HepG2 (cell line): Measurements from ENCODE around the gene SOBP. TPM values are rescaled to one million over a fixed set of nuclear protein-coding genes. Genes with fewer than 3 reads are reported as not detected.

Experiments used
- ATF7-NPFF ChIP-seq: sonication (generic); formaldehyde crosslinking; IDR thresholded peaks from 2 replicates; pipeline ENCODE4 v1.8.1; 2023; ENCODE audit warnings: mild to moderate bottlenecking, low read depth, missing genetic modification reagents, moderate library complexity
- CBX2 ChIP-seq, 2 experiments: fragments of 200-600 bp in 1 of 2; sonication (generic); formaldehyde crosslinking in 1 of 2; IDR thresholded peaks; 2 replicates each; pipeline versions ENCODE4 v1.7.0 to v1.8.1; 2018 to 2022; ENCODE audit warnings: low read depth in 2 of 2, low read length in 1 of 2, mild to moderate bottlenecking in 1 of 2, missing genetic modification reagents in 1 of 2
- ETV5 ChIP-seq: IDR thresholded peaks from 2 replicates; pipeline ENCODE4 v1.6.1; 2018; ENCODE audit warnings: missing biosample characterization, missing genetic modification reagents, inconsistent platforms, borderline replicate concordance
- MEIS1 ChIP-seq: sonication (generic); formaldehyde crosslinking; IDR thresholded peaks from 2 replicates; pipeline ENCODE4 v1.9.0; 2021; ENCODE audit warnings: mild to moderate bottlenecking, missing genetic modification reagents, moderate library complexity, borderline replicate concordance
- NFATC3 ChIP-seq: sonication (generic); formaldehyde crosslinking; IDR thresholded peaks from 2 replicates; pipeline ENCODE4 v1.5.1; 2020; ENCODE audit warnings: mild to moderate bottlenecking, missing genetic modification reagents
- NR2F6 ChIP-seq, 2 experiments: IDR thresholded peaks; 2 replicates each; pipeline ENCODE4 v1.6.1; 2016; ENCODE audit warnings: antibody characterized with exemption in 1 of 2, mild to moderate bottlenecking in 1 of 2
- PAF1 ChIP-seq: IDR thresholded peaks from 2 replicates; pipeline ENCODE4 v1.6.1; 2016; ENCODE audit warnings: missing genetic modification reagents, missing compliant biosample characterization
- PITX1 ChIP-seq: sonication (generic); formaldehyde crosslinking; IDR thresholded peaks from 2 replicates; pipeline ENCODE4 v1.5.1; 2020; ENCODE audit warnings: mild to moderate bottlenecking, missing genetic modification reagents
- RBM22 ChIP-seq: fragments of 200-400 bp; formaldehyde crosslinking; optimal IDR thresholded peaks from 2 replicates; pipeline ENCODE3; 2017; ENCODE audit warnings: mild to moderate bottlenecking, low read length, moderate library complexity
- RFX3 ChIP-seq: IDR thresholded peaks from 2 replicates; pipeline ENCODE4 v1.6.1; 2016; ENCODE audit warnings: missing biosample characterization, missing genetic modification reagents
- SIN3A ChIP-seq: IDR thresholded peaks from 2 replicates; pipeline ENCODE4 v1.6.1; 2011; ENCODE audit warnings: low read depth, mild to moderate bottlenecking, control low read depth, low read length, borderline replicate concordance
- SRF ChIP-seq: IDR thresholded peaks from 2 replicates; pipeline ENCODE4 v1.6.1; 2011; ENCODE audit warnings: mild to moderate bottlenecking, low read depth, low read length, moderate library complexity
- ZNF331 ChIP-seq: sonication (generic); formaldehyde crosslinking; IDR thresholded peaks from 2 replicates; pipeline ENCODE4 v1.4.0; 2020; ENCODE audit warnings: missing genetic modification reagents
- ZNF33A ChIP-seq: sonication (generic); formaldehyde crosslinking; IDR thresholded peaks from 2 replicates; pipeline ENCODE4 v1.5.1; 2020; ENCODE audit warnings: missing genetic modification reagents, mild to moderate bottlenecking, moderate library complexity, borderline replicate concordance
- ZNF33B ChIP-seq: sonication (generic); formaldehyde crosslinking; IDR thresholded peaks from 2 replicates; pipeline ENCODE4 v1.5.1; 2020; ENCODE audit warnings: mild to moderate bottlenecking, missing genetic modification reagents
- ZNF382 ChIP-seq: sonication (generic); formaldehyde crosslinking; IDR thresholded peaks from 2 replicates; pipeline ENCODE4 v1.5.0; 2020; ENCODE audit warnings: missing genetic modification reagents, mild to moderate bottlenecking, borderline replicate concordance
- ZNF546 ChIP-seq: sonication (generic); formaldehyde crosslinking; conservative IDR thresholded peaks from 2 replicates; pipeline ENCODE4 v1.8.1; 2023; ENCODE audit warnings: mild to moderate bottlenecking, missing genetic modification reagents
- ZNF547 ChIP-seq: sonication (generic); formaldehyde crosslinking; IDR thresholded peaks from 2 replicates; pipeline ENCODE4 v1.5.1; 2020; ENCODE audit warnings: mild to moderate bottlenecking, missing genetic modification reagents
- ZNF768 ChIP-seq: sonication (generic); formaldehyde crosslinking; IDR thresholded peaks from 2 replicates; pipeline ENCODE4 v1.4.0; 2020; ENCODE audit warnings: missing genetic modification reagents
- ZNF879 ChIP-seq: sonication (generic); formaldehyde crosslinking; IDR thresholded peaks from 2 replicates; pipeline ENCODE4 v1.8.1; 2023; ENCODE audit warnings: missing genetic modification reagents
- ZSCAN22 ChIP-seq: sonication (generic); formaldehyde crosslinking; IDR thresholded peaks from 2 replicates; pipeline ENCODE4 v1.4.0; 2020; ENCODE audit warnings: mild to moderate bottlenecking, missing genetic modification reagents
- polyA plus RNA-seq, 8 experiments: library from polyadenylated mRNA; depleted of rRNA in 3 of 8; stranded (reverse) in 7 of 8; unstranded in 1 of 8; fragments of >200 nt; fragmentation: Illumina TruSeq in 4 of 8; extraction: Trizol in 4 of 8; gene quantifications; 2 replicates each; pipeline versions ENCODE4 v1.2.1 to v1.2.3, GENCODE V29; 2011 to 2016; ENCODE audit warnings: low read depth in 4 of 8, missing spikeins in 1 of 8, mixed read lengths in 1 of 8; ENCODE audit not compliant: insufficient read depth in 1 of 8
- total RNA-seq, 5 experiments: library from RNA; depleted of rRNA; stranded (reverse); fragments of >200 nt; fragmentation: Illumina TruSeq; extraction: Trizol; gene quantifications; 2 replicates each; pipeline ENCODE4 v1.2.3, GENCODE V29; 2016; ENCODE audit warnings: low read depth in 1 of 5
- TF ChIP-seq, protein P1 (sequence below): sonication (generic); formaldehyde crosslinking; IDR thresholded peaks from 2 replicates; pipeline ENCODE4 v1.5.0; 2020; ENCODE audit warnings: mild to moderate bottlenecking, low read depth, missing genetic modification reagents, borderline replicate concordance
- TF ChIP-seq, protein P2 (sequence below): sonication (generic); formaldehyde crosslinking; conservative IDR thresholded peaks from 2 replicates; pipeline ENCODE4 v1.5.0; 2020; ENCODE audit warnings: missing genetic modification reagents
- TF ChIP-seq, protein P3 (sequence below): fragments of 450-650 bp; IDR thresholded peaks from 2 replicates; pipeline ENCODE4 v1.6.1; 2016
- TF ChIP-seq, protein P4 (sequence below): IDR thresholded peaks from 2 replicates; pipeline ENCODE4 v1.6.1; 2016; ENCODE audit warnings: low read depth, control low read depth

Gene SOBP
- total and polyA plus RNA-seq, 2 of the 13 experiments (the other 11 are each of a cell fraction or from before 2014, with no cell fraction given) = 1.5 to 6.9 TPM

DNA sequence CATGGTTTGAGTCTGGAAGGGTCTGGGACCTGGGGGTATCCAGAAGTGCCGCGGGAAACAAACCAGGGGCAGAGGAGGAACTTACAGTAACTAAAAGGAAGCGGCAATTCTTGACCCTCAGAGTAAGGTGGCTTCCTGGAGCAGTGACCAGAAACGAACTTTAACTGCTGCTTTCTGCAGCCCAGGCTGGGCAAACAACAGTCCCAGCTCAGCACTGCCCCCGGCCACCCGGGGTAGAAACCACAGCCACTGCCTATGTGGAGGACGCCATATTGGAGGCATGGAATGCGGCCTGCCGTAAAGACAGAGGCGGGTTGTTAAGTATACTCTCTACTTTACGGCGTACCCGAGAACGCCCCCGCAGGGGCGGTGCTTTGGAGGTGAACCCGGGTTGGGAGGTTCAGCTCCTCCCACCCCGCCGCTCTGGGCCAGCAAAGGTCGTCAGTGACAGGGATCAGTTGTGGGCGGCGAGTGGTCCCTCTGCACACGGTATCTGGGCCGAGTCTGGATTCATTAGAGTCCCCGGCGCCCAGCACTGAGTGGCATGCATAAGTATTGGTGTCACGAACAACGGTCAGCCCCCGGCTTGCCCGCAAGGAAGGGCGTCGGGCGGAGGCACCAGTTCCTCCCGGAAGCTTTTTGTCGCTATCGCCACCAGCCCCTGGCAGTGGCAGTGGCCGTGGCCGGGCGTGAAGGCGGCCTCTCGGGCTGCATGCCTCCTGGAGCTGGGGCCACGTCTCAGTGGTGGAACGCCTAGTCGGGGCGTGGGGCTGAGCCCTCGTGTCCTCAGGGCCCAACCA is 30.4 kb upstream of the SOBP start, which contains the start of gene PDSS2 (continued):
- peak; percentile 84; the same call in 1 of the 2 replicates for TF ChIP-seq SIN3A
- TF ChIP-seq ZNF546 = 0 out of 2 replicates have a peak, but pooled peaks have one; percentile 24
- TF ChIP-seq, protein P1, sequence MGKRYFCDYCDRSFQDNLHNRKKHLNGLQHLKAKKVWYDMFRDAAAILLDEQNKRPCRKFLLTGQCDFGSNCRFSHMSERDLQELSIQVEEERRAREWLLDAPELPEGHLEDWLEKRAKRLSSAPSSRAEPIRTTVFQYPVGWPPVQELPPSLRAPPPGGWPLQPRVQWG (CRISPR knock-in tag) = no peak
- TF ChIP-seq, protein P2, sequence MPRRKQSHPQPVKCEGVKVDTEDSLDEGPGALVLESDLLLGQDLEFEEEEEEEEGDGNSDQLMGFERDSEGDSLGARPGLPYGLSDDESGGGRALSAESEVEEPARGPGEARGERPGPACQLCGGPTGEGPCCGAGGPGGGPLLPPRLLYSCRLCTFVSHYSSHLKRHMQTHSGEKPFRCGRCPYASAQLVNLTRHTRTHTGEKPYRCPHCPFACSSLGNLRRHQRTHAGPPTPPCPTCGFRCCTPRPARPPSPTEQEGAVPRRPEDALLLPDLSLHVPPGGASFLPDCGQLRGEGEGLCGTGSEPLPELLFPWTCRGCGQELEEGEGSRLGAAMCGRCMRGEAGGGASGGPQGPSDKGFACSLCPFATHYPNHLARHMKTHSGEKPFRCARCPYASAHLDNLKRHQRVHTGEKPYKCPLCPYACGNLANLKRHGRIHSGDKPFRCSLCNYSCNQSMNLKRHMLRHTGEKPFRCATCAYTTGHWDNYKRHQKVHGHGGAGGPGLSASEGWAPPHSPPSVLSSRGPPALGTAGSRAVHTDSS = no peak
- TF ChIP-seq, protein P3, sequence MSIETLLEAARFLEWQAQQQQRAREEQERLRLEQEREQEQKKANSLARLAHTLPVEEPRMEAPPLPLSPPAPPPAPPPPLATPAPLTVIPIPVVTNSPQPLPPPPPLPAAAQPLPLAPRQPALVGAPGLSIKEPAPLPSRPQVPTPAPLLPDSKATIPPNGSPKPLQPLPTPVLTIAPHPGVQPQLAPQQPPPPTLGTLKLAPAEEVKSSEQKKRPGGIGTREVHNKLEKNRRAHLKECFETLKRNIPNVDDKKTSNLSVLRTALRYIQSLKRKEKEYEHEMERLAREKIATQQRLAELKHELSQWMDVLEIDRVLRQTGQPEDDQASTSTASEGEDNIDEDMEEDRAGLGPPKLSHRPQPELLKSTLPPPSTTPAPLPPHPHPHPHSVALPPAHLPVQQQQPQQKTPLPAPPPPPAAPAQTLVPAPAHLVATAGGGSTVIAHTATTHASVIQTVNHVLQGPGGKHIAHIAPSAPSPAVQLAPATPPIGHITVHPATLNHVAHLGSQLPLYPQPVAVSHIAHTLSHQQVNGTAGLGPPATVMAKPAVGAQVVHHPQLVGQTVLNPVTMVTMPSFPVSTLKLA = no peak
- TF ChIP-seq ETV5 = peak; percentile 47; the same call in 1 of the 2 replicates
- TF ChIP-seq RFX3 (CRISPR knock-in tag) = peak; percentile 46; the same call in 1 of the 2 replicates
- TF ChIP-seq ZNF331 (CRISPR knock-in tag) = peak; percentile 78; the same call in 1 of the 2 replicates
- no peak for TF ChIP-seq NFATC3 (CRISPR knock-in tag)
- TF ChIP-seq SRF = no peak
- TF ChIP-seq PITX1 (CRISPR knock-in tag) = peak; percentile 84
- no peak for TF ChIP-seq PAF1 (CRISPR knock-in tag)
- TF ChIP-seq RBM22 = no peak
- TF ChIP-seq, protein P4, sequence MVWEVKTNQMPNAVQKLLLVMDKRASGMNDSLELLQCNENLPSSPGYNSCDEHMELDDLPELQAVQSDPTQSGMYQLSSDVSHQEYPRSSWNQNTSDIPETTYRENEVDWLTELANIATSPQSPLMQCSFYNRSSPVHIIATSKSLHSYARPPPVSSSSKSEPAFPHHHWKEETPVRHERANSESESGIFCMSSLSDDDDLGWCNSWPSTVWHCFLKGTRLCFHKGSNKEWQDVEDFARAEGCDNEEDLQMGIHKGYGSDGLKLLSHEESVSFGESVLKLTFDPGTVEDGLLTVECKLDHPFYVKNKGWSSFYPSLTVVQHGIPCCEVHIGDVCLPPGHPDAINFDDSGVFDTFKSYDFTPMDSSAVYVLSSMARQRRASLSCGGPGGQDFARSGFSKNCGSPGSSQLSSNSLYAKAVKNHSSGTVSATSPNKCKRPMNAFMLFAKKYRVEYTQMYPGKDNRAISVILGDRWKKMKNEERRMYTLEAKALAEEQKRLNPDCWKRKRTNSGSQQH (CRISPR knock-in tag) = peak; percentile 86; the same call in 1 of the 2 replicates
- no peak for TF ChIP-seq ZNF382 (CRISPR knock-in tag)
- TF ChIP-seq ZNF879 (CRISPR knock-in tag) = 0 out of 2 replicates have a peak, but pooled peaks have one; percentile 41
- no peak for TF ChIP-seq CBX2 (IDR thresholded peaks at IDR 0.05; ENCODE audit: low read depth, low read length)
- no peak for TF ChIP-seq CBX2 (CRISPR knock-in tag; IDR thresholded peaks at IDR 0.05; ENCODE audit: low read depth)
- no peak for TF ChIP-seq ZNF33A (CRISPR knock-in tag)
- TF ChIP-seq ZNF547 = 0 out of 2 replicates have a peak, but pooled peaks have one; percentile 2
- TF ChIP-seq ZNF768 (CRISPR knock-in tag) = peak; percentile 45
- 0 out of 2 replicates have a peak, but pooled peaks have one; percentile 47 for TF ChIP-seq ZSCAN22 (CRISPR knock-in tag)
- peak; percentile 79; the same call in 1 of the 2 replicates for TF ChIP-seq ZNF33B
- TF ChIP-seq MEIS1 (CRISPR knock-in tag) = peak; percentile 83; the same call in 1 of the 2 replicates
- peak; percentile 57 for TF ChIP-seq NR2F6 (IDR thresholded peaks at IDR 0.05)
- TF ChIP-seq NR2F6 (CRISPR knock-in tag; IDR thresholded peaks at IDR 0.05) = peak; percentile 78
- TF ChIP-seq ATF7-NPFF = peak; percentile 31; the same call in 1 of the 2 replicates
